ENCODE results near the gene SLC10A1. TPM values are rescaled to one million over a fixed set of nuclear protein-coding genes. Genes with fewer than 3 reads are reported as not detected.

The SLC10A1 gene
- polyA plus RNA-seq, 1 donor (not counting 4 experiments of a cell fraction or from before 2014, with no cell fraction given), result not detected

DNA sequence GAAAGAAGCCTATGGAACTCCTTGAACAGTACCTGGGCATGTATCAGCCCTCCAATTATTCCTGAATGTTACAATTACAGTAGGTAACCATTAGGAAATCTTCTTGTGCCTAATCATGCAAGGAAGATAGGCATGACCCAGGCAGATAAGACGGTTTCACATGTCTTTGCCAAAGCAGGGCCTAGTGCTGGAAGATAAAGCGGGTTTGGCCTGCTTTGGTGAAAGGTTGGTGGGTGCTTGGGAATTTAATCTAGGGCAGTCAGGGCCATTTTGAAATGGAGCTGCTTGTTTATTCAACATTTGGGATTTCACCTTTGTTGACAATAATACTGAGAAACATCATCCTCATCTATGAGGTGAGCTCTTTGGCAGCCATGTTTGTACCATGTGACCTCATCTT, 42.6 kb downstream of the SLC10A1 start:
- H3K4me2 ChIP-seq (ENCODE audit: control insufficient read depth, extremely low read depth, insufficient read depth, low read depth, low read length), result no peak overlapping the region
- H3K4me3 ChIP-seq (ENCODE audit: control insufficient read depth in 2 of 3, extremely low read depth in 1 of 3, insufficient read depth in 2 of 3, low read depth in 1 of 3, low read length in 3 of 3), result no peak overlapping the region
- TF ChIP-seq EZH2 (IDR thresholded peaks at IDR 0.05; ENCODE audit: low read length), result no peak
- TF ChIP-seq, protein P1, sequence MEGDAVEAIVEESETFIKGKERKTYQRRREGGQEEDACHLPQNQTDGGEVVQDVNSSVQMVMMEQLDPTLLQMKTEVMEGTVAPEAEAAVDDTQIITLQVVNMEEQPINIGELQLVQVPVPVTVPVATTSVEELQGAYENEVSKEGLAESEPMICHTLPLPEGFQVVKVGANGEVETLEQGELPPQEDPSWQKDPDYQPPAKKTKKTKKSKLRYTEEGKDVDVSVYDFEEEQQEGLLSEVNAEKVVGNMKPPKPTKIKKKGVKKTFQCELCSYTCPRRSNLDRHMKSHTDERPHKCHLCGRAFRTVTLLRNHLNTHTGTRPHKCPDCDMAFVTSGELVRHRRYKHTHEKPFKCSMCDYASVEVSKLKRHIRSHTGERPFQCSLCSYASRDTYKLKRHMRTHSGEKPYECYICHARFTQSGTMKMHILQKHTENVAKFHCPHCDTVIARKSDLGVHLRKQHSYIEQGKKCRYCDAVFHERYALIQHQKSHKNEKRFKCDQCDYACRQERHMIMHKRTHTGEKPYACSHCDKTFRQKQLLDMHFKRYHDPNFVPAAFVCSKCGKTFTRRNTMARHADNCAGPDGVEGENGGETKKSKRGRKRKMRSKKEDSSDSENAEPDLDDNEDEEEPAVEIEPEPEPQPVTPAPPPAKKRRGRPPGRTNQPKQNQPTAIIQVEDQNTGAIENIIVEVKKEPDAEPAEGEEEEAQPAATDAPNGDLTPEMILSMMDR (optimal IDR thresholded peaks at IDR 0.05 in 1 of 3, IDR thresholded peaks at IDR 0.05 in 1 of 3, conservative IDR thresholded peaks at IDR 0.05 in 1 of 3; ENCODE audit: extremely low read depth in 1 of 3, insufficient read depth in 2 of 3, low read length in 3 of 3), result no peak
- dilution Hi-C loops (cut with MboI; ENCODE audit: extremely low pct_ligation_motif_present, low sequenced_read_pairs), result no loop called here
- H3K9me1 ChIP-seq (ENCODE audit: control insufficient read depth, extremely low read depth, insufficient read depth, low read length), result no peaks in the 10 kb centered on the region
- H3K9ac ChIP-seq (ENCODE audit: control insufficient read depth, extremely low read depth, insufficient read depth, low read length), result no peak overlapping the region
- DNase-seq (ENCODE audit: low read depth, low spot score) (no peak), FAIRE-seq (no peak)
- no peaks in the 10 kb centered on the region for H3K4me1 ChIP-seq (ENCODE audit: control insufficient read depth, extremely low read depth, insufficient read depth, low read length)
- no peaks in the 10 kb centered on the region for H3K36me3 ChIP-seq (ENCODE audit: control insufficient read depth in 2 of 2, extremely low read depth in 1 of 2, insufficient read depth in 2 of 2, low read length in 2 of 2)
- no peaks in the 10 kb centered on the region for H3K27me3 ChIP-seq (ENCODE audit: control insufficient read depth, extremely low read depth, insufficient read depth, low read length)
- no peak overlapping the region for H3K27ac ChIP-seq (ENCODE audit: control insufficient read depth, insufficient read depth, low read length)
- no peaks in the 10 kb centered on the region for H3K9me3 ChIP-seq (ENCODE audit: control insufficient read depth, low read depth, low read length)
- no peak overlapping the region for H2AFZ ChIP-seq (ENCODE audit: control insufficient read depth, low read length)
- H3K79me2 ChIP-seq (ENCODE audit: control insufficient read depth, insufficient read depth, low read length), result no peaks in the 10 kb centered on the region
- H4K20me1 ChIP-seq (ENCODE audit: control insufficient read depth, extremely low read depth, insufficient read depth, low read length), result no peaks in the 10 kb centered on the region

DNA sequence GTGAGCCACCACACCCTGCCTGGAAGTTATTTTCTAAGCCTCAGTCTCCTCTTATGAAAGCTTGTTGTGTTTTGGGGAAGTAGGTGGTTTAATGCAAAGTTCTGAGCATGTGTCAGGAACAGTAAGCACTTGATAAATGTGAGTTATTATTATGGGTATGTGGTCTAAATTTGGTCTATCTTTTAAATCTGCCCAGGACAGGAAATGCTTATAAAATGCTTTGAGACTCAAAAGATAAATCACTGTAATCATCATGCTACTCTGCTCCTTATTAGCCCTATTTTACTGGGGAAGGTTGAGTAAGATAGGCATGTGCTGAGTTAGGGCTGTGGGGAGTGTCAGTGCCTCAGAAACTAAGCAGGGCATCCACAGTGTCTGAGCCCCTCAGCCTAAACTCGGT, 43.2 kb downstream of the SLC10A1 start:
- dilution Hi-C loops (cut with MboI; ENCODE audit: extremely low pct_ligation_motif_present, low sequenced_read_pairs), result no loop called here
- H3K9me1 ChIP-seq (ENCODE audit: control insufficient read depth, extremely low read depth, insufficient read depth, low read length), result no peaks in the 10 kb centered on the region
- DNase-seq (ENCODE audit: low read depth, low spot score) (no peak), FAIRE-seq (no peak)
- H2AFZ ChIP-seq (ENCODE audit: control insufficient read depth, low read length), result no peak overlapping the region
- no peak overlapping the region for H3K4me2 ChIP-seq (ENCODE audit: control insufficient read depth, extremely low read depth, insufficient read depth, low read depth, low read length)
- no peaks in the 10 kb centered on the region for H3K4me1 ChIP-seq (ENCODE audit: control insufficient read depth, extremely low read depth, insufficient read depth, low read length)
- no peak overlapping the region for H3K4me3 ChIP-seq (ENCODE audit: control insufficient read depth in 2 of 3, extremely low read depth in 1 of 3, insufficient read depth in 2 of 3, low read depth in 1 of 3, low read length in 3 of 3)
- no peaks in the 10 kb centered on the region for H3K9me3 ChIP-seq (ENCODE audit: control insufficient read depth, low read depth, low read length)
- no peaks in the 10 kb centered on the region for H3K36me3 ChIP-seq (ENCODE audit: control insufficient read depth in 2 of 2, extremely low read depth in 1 of 2, insufficient read depth in 2 of 2, low read length in 2 of 2)
- H3K9ac ChIP-seq (ENCODE audit: control insufficient read depth, extremely low read depth, insufficient read depth, low read length), result no peak overlapping the region
- no peak for TF ChIP-seq EZH2 (IDR thresholded peaks at IDR 0.05; ENCODE audit: low read length)
- TF ChIP-seq, protein P1 (optimal IDR thresholded peaks at IDR 0.05 in 1 of 3, IDR thresholded peaks at IDR 0.05 in 1 of 3, conservative IDR thresholded peaks at IDR 0.05 in 1 of 3; ENCODE audit: extremely low read depth in 1 of 3, insufficient read depth in 2 of 3, low read length in 3 of 3), result no peak
- H4K20me1 ChIP-seq (ENCODE audit: control insufficient read depth, extremely low read depth, insufficient read depth, low read length), result no peaks in the 10 kb centered on the region
- H3K27ac ChIP-seq (ENCODE audit: control insufficient read depth, insufficient read depth, low read length), result no peak overlapping the region
- H3K27me3 ChIP-seq (ENCODE audit: control insufficient read depth, extremely low read depth, insufficient read depth, low read length), result no peaks in the 10 kb centered on the region
- H3K79me2 ChIP-seq (ENCODE audit: control insufficient read depth, insufficient read depth, low read length), result no peaks in the 10 kb centered on the region

Measured in keratinocyte (primary cell).